Measurements from ENCODE around the gene FAM83D.

Gene FAM83D

DNA sequence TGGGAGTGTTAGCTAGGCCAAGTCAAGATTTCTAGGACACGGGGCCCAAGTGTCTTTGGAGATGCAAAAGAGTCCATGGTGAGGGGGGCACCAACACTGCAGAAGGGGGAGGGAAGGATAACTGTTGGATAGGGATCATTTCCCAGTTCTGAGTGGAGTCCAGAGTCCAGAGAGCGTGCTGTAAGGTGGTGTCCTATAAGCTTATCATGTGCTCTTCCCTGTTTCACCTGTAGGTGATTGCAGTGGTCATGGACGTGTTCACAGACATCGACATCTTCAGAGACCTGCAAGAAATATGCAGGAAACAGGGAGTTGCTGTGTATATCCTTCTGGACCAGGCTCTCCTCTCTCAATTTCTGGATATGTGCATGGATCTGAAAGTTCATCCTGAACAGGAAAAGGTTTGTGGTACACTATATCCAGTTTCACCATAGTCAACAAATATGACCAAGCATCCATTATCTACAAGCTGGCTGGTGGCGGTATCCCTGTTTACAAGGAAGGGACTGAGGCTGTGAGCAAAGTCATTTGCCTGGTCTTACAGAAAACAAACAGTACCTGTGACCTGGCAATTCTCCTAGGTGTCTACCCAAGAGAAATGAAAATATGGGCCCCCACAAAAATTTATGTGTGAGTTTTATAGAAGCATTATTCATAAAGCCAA lies 15.6 kb downstream of the FAM83D start:
- no peak overlapping the region for H3K4me3 ChIP-seq (ENCODE audit: low read depth, low read length)
- TF ChIP-seq CTCF (IDR thresholded peaks at IDR 0.05; ENCODE audit: insufficient read depth, low read depth, low read length, missing control alignments), result peak; percentile 1
- DNase-seq (ENCODE audit: low read depth), result no peak

DNA sequence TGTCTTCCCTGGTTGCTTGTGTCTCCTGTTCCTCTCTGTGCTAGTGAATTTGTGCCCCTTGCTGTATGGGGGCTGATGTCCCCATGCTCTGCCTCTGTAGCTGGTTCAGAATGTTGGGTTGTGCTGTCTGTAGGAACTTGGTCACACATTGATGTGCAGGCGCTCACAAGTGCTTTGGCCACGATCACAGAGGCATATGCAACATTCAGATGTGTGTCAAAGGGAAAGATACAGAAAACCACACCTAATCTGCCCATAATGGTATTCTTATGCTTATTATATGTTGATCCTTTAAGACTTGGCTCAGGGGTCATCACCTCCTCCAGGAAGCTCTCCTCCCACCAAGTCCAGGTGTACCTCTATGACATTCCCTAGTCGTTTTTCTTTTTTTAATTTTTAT lies 18.8 kb downstream of the FAM83D start:
- no peak for TF ChIP-seq CTCF (IDR thresholded peaks at IDR 0.05; ENCODE audit: insufficient read depth, low read depth, low read length, missing control alignments)
- H3K4me3 ChIP-seq (ENCODE audit: low read depth, low read length), result no peak overlapping the region
- DNase-seq (ENCODE audit: low read depth), result no peak

DNA sequence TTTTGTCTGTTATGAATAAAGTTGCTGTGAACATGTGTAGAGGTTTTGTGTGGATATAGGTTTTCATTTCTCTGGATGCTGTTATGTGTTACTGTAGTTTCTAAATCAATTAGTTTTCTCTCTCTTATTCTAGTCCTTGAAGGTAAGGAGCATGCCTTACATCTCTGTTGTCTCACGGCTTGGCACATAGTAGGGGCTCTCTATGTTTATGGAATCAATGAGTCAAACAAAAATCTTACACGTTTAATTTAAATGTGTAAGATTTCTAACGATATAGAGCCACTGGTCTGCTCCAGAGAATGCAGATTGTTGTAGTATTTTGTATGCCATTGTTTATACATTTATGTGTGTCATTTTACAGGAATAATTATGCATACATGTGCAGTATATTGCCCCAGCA lies 20.6 kb downstream of the FAM83D start:
- no peak for DNase-seq (ENCODE audit: low read depth)
- H3K4me3 ChIP-seq (ENCODE audit: low read depth, low read length), result no peak overlapping the region
- no peak for TF ChIP-seq CTCF (IDR thresholded peaks at IDR 0.05; ENCODE audit: insufficient read depth, low read depth, low read length, missing control alignments)

DNA sequence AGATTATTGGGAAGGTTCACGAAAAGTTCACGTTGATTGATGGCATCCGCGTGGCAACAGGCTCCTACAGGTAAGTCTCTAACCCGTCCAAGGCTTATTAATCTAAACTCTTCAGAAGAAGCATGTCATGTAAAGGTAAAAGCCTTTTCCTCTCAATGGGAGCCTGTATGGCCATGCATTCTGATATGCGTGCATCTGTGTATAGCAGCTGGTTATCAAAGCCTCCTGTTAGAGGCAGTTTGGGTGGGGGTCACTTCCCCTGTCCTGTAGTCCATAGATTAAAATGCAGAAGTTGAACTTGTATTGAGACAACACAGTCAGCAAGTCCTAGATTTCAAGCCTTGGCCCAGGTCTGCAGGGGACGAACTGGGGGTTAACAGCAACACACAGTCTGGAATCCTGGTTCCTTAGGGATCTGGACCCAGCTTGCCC lies 21.7 kb downstream of the FAM83D start:
- no peak overlapping the region for H3K4me3 ChIP-seq (ENCODE audit: low read depth, low read length)
- TF ChIP-seq CTCF (IDR thresholded peaks at IDR 0.05; ENCODE audit: insufficient read depth, low read depth, low read length, missing control alignments), result no peak
- DNase-seq (ENCODE audit: low read depth), result no peak

DNA sequence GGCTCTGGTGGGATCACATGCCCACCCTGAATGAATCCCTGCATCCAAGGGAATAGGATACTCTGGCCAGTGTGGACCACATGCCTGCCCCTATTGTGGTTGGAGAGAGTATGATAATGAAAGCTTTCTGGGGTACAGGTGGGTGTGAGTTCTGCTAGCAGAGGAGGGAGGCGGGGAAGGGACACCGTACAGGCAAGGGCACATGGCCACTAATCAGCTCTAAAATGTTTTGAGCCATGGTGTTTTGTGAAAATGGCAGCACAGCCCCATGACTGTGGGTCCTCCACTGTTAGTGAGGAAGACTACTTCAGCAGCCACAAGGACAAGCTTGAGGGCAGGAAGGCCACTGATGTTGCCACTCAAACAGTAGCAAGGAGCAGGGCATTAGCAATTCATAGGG lies 24.0 kb downstream of the FAM83D start:
- no peak overlapping the region for H3K4me3 ChIP-seq (ENCODE audit: low read depth, low read length)
- no peak for TF ChIP-seq CTCF (IDR thresholded peaks at IDR 0.05; ENCODE audit: insufficient read depth, low read depth, low read length, missing control alignments)
- DNase-seq (ENCODE audit: low read depth), result no peak

- H3K4me3 ChIP-seq (ENCODE audit: low read depth, low read length), result no peak overlapping the region
- DNase-seq (ENCODE audit: low read depth), result no peak
- no peak for TF ChIP-seq CTCF (IDR thresholded peaks at IDR 0.05; ENCODE audit: insufficient read depth, low read depth, low read length, missing control alignments)
Measured at GRCh38 chr20:38951611-38952010, 25.4 kb downstream of the FAM83D start.

DNA sequence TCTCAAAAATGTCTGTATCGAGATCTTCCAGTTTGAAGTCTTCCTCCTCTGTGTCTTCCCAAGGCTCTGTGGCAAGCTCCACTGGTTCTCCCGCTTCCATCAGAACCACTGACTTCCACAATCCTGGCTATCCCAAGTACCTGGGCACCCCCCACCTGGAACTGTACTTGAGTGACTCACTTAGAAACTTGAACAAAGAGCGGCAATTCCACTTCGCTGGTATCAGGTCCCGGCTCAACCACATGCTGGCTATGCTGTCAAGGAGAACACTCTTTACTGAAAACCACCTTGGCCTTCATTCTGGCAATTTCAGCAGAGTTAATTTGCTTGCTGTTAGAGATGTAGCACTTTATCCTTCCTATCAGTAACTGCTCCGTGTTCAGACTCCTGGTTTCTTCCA lies 25.9 kb downstream of the FAM83D start:
- no peak for DNase-seq (ENCODE audit: low read depth)
- TF ChIP-seq CTCF (IDR thresholded peaks at IDR 0.05; ENCODE audit: insufficient read depth, low read depth, low read length, missing control alignments), result no peak
- no peak overlapping the region for H3K4me3 ChIP-seq (ENCODE audit: low read depth, low read length)

Data from GM12865 (cell line).